Activated T-helper 1 cell treated with Interleukin-2 at 50 U/mL for 16 hours (primary cell): Measurements from ENCODE around the gene AREL1.

ENCODE experiments used
- DNase-seq: peaks from one replicate; pipeline ENCODE4 v3.0.0-alpha.2; 2020; ENCODE audit warnings: low read depth

The AREL1 gene

DNA sequence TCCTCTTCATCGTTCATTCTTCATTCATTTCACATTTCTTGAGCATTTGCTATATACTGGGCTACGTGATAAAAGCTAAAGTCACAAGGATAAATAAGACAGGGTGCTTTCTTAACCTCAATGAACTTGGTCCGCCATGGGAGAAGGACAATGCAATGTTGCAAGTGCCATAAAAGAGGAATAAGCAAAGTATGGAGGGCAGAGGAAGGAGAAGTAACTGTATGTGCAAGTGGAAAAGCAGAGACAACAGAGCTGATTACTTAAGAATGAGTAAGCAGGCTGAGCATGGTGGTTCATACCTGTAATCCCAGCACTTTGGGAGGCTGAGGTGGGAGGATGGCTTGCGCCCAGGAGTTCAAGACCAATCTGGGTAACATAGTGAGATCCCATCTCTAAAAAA lies 14.4 kb downstream of the AREL1 start:
- DNase-seq, result no peak

GRCh38 chr14:74697976-74698375 lies 14.9 kb downstream of the AREL1 start:
- no peak for DNase-seq

GRCh38 chr14:74697543-74697942 lies 15.3 kb downstream of the AREL1 start:
- DNase-seq, result no peak

GRCh38 chr14:74697011-74697410 lies 15.9 kb downstream of the AREL1 start:
- DNase-seq, result no peak

- DNase-seq, result no peak
Observed at GRCh38 chr14:74695406-74695805, 17.5 kb downstream of the AREL1 start.

- no peak for DNase-seq
Observed at GRCh38 chr14:74693191-74693590, 19.7 kb downstream of the AREL1 start.

- DNase-seq, result no peak
Observed at GRCh38 chr14:74691456-74691855, 21.4 kb downstream of the AREL1 start.

DNA sequence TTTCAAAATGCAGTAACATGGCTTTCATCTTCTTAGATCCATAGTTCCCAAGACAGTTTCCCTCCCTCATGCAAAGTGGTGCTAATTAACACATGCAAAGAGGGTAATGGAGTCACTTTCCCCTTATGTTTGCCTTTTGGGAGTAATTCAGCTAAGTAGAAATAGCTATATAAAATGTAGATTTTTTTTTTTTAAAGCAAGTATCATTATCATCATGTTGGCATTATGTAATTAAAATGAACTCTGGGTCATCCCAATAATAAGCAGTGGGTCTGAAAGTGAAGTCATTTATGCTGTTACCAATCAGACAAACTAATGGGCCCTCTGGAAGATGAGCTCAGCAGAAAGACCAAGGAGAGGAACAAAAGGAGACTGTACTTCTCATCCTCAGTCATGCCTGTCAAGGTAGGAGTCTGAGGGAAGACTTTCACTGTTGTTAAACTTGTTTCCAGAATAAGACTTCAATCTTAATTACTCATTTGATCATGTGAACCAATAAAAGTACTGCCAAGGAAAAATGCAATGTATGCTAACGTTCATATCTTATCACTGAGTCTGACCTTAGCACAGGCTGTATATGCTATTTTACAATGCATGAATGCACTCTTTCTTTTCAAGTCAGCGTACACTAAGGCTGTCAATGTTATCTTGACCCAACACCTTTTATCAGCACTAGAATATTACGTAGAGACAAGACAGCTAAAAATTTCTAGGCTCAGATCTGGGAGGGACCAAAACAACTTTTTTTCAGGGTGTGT lies 26.8 kb downstream of the AREL1 start:
- DNase-seq, result no peak

GRCh38 chr14:74685056-74685455 lies 27.8 kb downstream of the AREL1 start:
- no peak for DNase-seq

- DNase-seq, result no peak
Observed at GRCh38 chr14:74684434-74684833, 28.4 kb downstream of the AREL1 start.

GRCh38 chr14:74683406-74683805 lies 29.5 kb downstream of the AREL1 start:
- DNase-seq, result no peak

- no peak for DNase-seq
Observed at GRCh38 chr14:74682169-74682952, 30.5 kb downstream of the AREL1 start.

DNA sequence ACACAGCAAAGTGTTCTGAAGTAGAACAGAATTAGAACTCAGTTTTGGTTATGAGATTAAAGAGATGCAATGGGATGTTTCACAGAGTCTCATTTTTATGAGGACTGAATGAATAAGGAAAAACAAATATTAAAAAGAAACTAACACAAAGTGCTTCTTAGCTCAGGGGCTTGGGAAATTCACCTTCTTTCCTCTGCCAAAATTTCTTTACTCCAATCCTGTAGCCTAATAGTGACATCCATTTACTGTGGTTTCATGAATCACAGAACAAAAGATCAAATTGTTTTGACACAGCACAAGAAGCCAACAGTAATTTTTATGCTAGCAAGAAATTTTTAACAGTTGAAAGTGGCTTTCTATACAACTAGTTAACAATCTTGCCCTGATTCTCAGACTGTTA lies 37.7 kb downstream of the AREL1 start:
- DNase-seq, result no peak

DNA sequence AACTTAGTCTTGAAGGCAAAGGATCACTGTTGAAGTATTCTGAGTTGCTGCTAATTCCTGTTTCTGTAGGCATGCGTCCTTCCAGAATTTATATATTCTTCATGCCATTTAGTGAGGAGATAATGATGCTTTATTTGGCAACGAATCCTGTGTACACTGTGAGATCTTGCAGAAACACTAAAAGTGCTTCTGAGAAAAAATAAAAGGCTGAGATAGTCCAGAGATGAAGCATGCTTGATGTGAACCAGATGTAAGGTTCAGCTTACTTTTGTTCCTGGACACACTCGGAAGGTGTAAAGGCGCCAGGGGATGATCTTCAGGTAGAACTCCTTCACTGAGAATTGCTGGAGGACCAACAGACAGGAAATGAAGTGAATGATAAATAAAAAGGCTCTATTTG lies 39.1 kb downstream of the AREL1 start:
- no peak for DNase-seq

DNA sequence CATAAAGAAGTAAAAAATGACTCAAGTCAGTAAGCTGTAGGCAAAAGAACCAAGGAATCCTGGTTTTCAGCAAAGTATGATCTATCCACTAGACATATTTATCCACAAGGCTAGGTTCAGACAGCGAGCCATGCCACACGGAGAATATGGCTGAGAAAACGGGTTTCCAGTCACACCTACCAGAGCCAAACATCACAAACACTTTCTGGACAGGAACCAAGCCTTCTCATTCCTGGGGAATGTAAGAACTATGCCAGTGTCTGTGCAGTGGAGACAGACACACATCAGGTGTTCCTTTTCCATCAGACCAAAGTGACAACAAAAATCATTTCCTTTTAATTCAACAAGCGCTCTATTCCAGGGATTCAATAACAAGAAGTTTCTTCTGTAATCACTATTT lies 41.1 kb downstream of the AREL1 start:
- no peak for DNase-seq

DNA sequence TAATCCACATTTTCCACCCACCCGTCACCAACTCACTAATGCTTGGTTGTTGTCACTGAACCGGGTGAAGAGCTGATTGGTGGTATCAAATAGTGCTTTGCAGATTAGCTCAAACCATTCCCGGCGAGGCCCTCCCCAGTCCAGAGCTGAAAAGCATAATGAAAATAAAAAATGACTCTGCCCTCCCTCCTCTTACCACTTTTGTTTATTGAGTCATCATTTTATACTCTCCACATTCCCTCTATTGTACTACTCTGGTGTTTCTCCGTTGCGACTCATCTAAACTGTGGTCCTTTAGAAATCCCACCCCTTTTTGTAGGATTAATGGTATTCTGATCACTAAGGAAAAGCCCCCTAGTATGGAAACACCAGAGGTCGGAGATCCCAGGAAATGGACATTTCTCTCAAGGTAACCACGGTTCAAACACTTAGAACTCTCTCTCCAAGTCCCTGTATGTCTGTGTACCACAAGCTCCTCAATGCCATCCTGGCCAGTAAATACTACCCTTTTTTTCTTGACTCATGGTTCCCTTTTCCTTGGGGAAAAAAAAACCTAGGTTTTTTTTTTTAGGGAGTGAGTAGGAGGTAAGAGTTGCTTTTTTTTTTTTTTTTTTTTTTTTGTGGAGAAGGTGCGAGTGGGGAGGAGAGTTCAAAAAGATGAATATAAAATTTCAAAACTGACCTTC lies 42.0 kb downstream of the AREL1 start:
- no peak for DNase-seq

DNA sequence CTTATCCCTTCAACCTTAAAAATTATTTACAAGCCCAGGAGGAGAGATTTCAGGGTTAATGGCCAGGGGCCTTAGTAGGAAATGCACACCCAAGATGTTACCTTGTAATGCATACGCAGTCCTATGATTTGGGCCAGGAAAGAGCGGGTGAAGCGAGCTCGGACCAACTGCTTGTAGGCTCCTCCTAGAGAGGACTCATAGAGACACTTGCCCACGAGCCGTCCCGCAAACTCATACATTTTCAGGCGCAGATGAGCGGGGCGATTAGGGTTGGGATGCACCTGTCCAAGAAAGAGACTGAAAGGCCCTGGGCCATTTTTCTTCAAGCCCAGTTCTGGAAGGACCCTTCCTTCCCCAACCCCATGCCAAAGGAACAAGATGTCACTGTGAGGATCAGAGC lies 43.0 kb downstream of the AREL1 start:
- DNase-seq, result no peak

- DNase-seq, result no peak
Observed at GRCh38 chr14:74669256-74669655, 43.6 kb downstream of the AREL1 start.

- DNase-seq, result no peak
Observed at GRCh38 chr14:74667758-74668157, 45.1 kb downstream of the AREL1 start.

DNA sequence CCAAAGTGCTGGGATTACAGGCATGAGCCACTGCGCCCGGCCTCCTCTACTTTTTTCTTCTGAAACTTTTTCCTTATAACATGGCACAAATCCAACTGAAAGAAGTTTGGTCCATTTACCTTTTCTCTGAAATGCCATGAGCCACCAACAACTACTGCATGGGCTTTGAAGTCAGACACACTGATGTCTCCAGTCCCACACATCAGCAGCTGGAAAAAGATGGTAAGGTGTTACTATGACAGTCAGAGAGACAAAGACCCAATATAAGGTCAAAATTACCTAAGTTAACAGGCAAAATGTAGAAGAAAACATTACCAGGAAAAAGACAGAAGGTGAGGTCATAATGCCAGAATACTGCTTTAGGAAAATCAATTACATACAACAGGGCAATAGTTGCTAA lies 48.2 kb downstream of the AREL1 start:
- no peak for DNase-seq

- DNase-seq, result no peak
Observed at GRCh38 chr14:74663884-74664283, 49.0 kb downstream of the AREL1 start.

DNA sequence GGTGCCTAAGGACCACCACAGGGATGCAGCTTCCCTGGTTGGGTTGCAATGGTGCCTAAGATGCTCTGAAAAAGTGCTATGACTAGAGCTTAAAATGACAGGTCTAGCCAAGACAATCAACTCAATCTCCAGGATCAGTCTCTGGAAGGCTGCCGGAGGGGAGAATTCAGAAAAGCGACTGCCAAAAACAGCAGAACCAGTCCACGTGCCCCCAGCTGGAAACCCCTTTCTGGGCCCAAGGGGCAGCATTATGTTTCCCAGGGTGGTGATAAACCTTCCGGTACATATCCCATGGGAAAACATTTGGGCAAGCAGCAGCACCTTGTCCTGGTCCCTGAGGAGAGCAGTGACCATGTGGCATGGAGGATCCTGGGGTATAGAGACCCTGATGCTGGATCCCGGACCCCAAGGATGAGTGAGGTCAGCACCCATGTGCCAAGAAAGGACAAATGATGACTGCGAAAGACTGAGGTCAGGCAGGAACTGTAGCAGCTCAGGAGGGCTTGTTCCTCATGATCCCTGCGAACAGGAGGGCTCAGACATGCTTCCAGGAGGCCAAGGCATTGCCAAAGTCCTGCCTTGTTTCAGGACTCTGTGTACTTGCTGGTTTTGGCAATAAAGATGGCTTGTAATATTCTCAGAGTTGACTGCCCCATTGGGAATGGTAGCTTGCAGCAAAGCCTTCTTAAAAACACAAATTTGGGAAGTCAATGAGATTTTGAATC lies 51.0 kb downstream of the AREL1 start:
- DNase-seq, result no peak
